OCI-LY1 (cell line): ENCODE measurements around the gene GOSR2.

Experiments used
- H2AFZ ChIP-seq: fragments of 200-600 bp; sonication (generic), shearing (Covaris generic); 2 replicates; pipeline ENCODE4 v1.6.0; 2014; ENCODE audit warnings: antibody characterized with exemption, mild to moderate bottlenecking, low read length
- H3F3A ChIP-seq: fragments of 200-600 bp; sonication (generic), shearing (Covaris generic); 2 replicates; pipeline ENCODE4 v1.6.0; 2014; ENCODE audit warnings: mild to moderate bottlenecking, antibody characterized with exemption, low read length, moderate library complexity; ENCODE audit not compliant: insufficient read depth
- H3K27ac ChIP-seq: fragments of 200-600 bp; sonication (generic); 2 replicates; pipeline ENCODE4 v1.5.1; 2014; ENCODE audit warnings: low read length, mixed run types, mild to moderate bottlenecking, low read depth; ENCODE audit not compliant: poor library complexity, severe bottlenecking
- H3K27me3 ChIP-seq: fragments of 200-600 bp; sonication (generic); 2 replicates; pipeline ENCODE4 v1.6.0; 2014; ENCODE audit warnings: antibody characterized with exemption, mild to moderate bottlenecking, low read length, moderate library complexity; ENCODE audit not compliant: insufficient read depth
- H3K36me3 ChIP-seq: fragments of 200-600 bp; sonication (generic); 2 replicates; pipeline ENCODE4 v1.6.1; 2014; ENCODE audit warnings: mild to moderate bottlenecking, antibody characterized with exemption, low read length, moderate library complexity, mixed read lengths; ENCODE audit not compliant: insufficient read depth
- H3K4me1 ChIP-seq: fragments of 200-600 bp; sonication (generic); 2 replicates; pipeline ENCODE4 v1.5.1; 2014; ENCODE audit warnings: mild to moderate bottlenecking, low read length, moderate library complexity; ENCODE audit not compliant: insufficient read depth, severe bottlenecking
- H3K4me2 ChIP-seq: fragments of 200-600 bp; sonication (generic), shearing (Covaris generic); 2 replicates; pipeline ENCODE4 v1.6.1; 2014; ENCODE audit warnings: low read length
- H3K4me3 ChIP-seq: fragments of 200-600 bp; sonication (generic); 2 replicates; pipeline ENCODE4 v1.5.1; 2014; ENCODE audit warnings: low read length, low read depth, mild to moderate bottlenecking, mixed read lengths; ENCODE audit not compliant: poor library complexity, severe bottlenecking
- H3K79me2 ChIP-seq: fragments of 200-600 bp; shearing (Covaris generic); 2 replicates; pipeline ENCODE4 v1.6.1; 2016; ENCODE audit warnings: mixed run types, low read length, mixed read lengths; ENCODE audit not compliant: insufficient read depth
- H3K9ac ChIP-seq: fragments of 200-600 bp; sonication (generic), shearing (Covaris generic); 2 replicates; pipeline ENCODE4 v1.6.1; 2014; ENCODE audit warnings: mild to moderate bottlenecking, low read length, mixed read lengths
- H3K9me2 ChIP-seq: fragments of 200-600 bp; sonication (generic), shearing (Covaris generic); 2 replicates; pipeline ENCODE4 v1.6.1; 2014; ENCODE audit warnings: low read depth, mild to moderate bottlenecking, low read length, mixed read lengths
- H3K9me3 ChIP-seq: fragments of 200-600 bp; shearing (Covaris generic); 2 replicates; pipeline ENCODE4 v1.6.1; 2014; ENCODE audit warnings: low read length, mixed read lengths
- H4K20me1 ChIP-seq: fragments of 200-600 bp; sonication (generic), shearing (Covaris generic); 2 replicates; pipeline ENCODE4 v1.6.0; 2016; ENCODE audit warnings: mild to moderate bottlenecking, low read length; ENCODE audit not compliant: insufficient read depth
- CTCF ChIP-seq: fragments of 200-600 bp; sonication (generic), shearing (Covaris generic); IDR thresholded peaks from 2 replicates; pipeline ENCODE4 v1.5.1; 2017; ENCODE audit warnings: mild to moderate bottlenecking, antibody characterized with exemption, low read length, moderate library complexity, mixed read lengths
- EZH2 ChIP-seq: fragments of 200-600 bp; sonication (generic), shearing (Covaris generic); IDR thresholded peaks from 2 replicates; pipeline ENCODE4 v1.8.0; 2017; ENCODE audit warnings: borderline replicate concordance, mixed run types, mild to moderate bottlenecking, antibody characterized with exemption, low read length, moderate library complexity, mixed read lengths

The GOSR2 gene

GRCh38 chr17:46890638-46891037, 32.3 kb upstream of the GOSR2 start:
- H3K9me3 ChIP-seq = no peaks in the 10 kb centered on the region

GRCh38 chr17:46892192-46892703, 30.7 kb upstream of the GOSR2 start:
- no peak for TF ChIP-seq EZH2
- TF ChIP-seq CTCF = no peak
- no peak overlapping the region for H2AFZ ChIP-seq
- H3K4me1 ChIP-seq = no peaks in the 10 kb centered on the region

More at GRCh38 chr17:46890638-46891037, 32.3 kb upstream of the GOSR2 start:
- H3K4me1 ChIP-seq = no peaks in the 10 kb centered on the region
- H3F3A ChIP-seq = no peaks in the 10 kb centered on the region
- no peak overlapping the region for H3K27ac ChIP-seq
- no peak overlapping the region for H3K4me2 ChIP-seq
- no peaks in the 10 kb centered on the region for H3K9me2 ChIP-seq
- 0 out of 2 replicates have a peak, but pooled peaks cover 4% of the 10 kb centered on the region for H3K27me3 ChIP-seq
- H3K9ac ChIP-seq = no peak overlapping the region
- H3K79me2 ChIP-seq = no peaks in the 10 kb centered on the region
- H4K20me1 ChIP-seq = no peaks in the 10 kb centered on the region
- H3K4me3 ChIP-seq = no peak overlapping the region
- no peak overlapping the region for H2AFZ ChIP-seq
- TF ChIP-seq EZH2 (no peak), CTCF (no peak)
- no peaks in the 10 kb centered on the region for H3K36me3 ChIP-seq

GRCh38 chr17:46894024-46894423, 28.9 kb upstream of the GOSR2 start:
- no peak overlapping the region for H2AFZ ChIP-seq
- no peaks in the 10 kb centered on the region for H3K9me2 ChIP-seq
- H3K4me1 ChIP-seq = no peaks in the 10 kb centered on the region
- H3K27ac ChIP-seq = no peak overlapping the region
- no peak overlapping the region for H3K4me2 ChIP-seq
- no peak overlapping the region for H3K4me3 ChIP-seq
- no peaks in the 10 kb centered on the region for H3K36me3 ChIP-seq
- TF ChIP-seq EZH2 = no peak
- TF ChIP-seq CTCF = no peak
- H3K9ac ChIP-seq = no peak overlapping the region
- no peaks in the 10 kb centered on the region for H3K79me2 ChIP-seq
- H3K27me3 ChIP-seq = peaks cover 4% of the 10 kb centered on the region; the same call in 1 of the 2 replicates
- no peaks in the 10 kb centered on the region for H4K20me1 ChIP-seq
- H3F3A ChIP-seq = no peaks in the 10 kb centered on the region
- no peaks in the 10 kb centered on the region for H3K9me3 ChIP-seq

More at GRCh38 chr17:46892192-46892703, 30.7 kb upstream of the GOSR2 start:
- Histone ChIP-seq H3F3A (no peaks in the 10 kb centered on the region), H3K9me3 (no peaks in the 10 kb centered on the region), H3K4me2 (no peak overlapping the region), H4K20me1 (no peaks in the 10 kb centered on the region), H3K9me2 (no peaks in the 10 kb centered on the region), H3K27ac (no peak overlapping the region), H3K36me3 (no peaks in the 10 kb centered on the region), H3K4me3 (no peak overlapping the region), H3K79me2 (no peaks in the 10 kb centered on the region), H3K27me3 (0 out of 2 replicates have a peak, but pooled peaks cover 4% of the 10 kb centered on the region), H3K9ac (no peak overlapping the region)
